GM19467 (cell line): ENCODE measurements around the gene PM20D2.

Experiments
- ATAC-seq: cut with Tn5 transposase; IDR thresholded peaks from one replicate; pipeline ENCODE4 v1.9.1; 2021; ENCODE audit warnings: mild to moderate bottlenecking, moderate library complexity; ENCODE audit not compliant: unreplicated experiment

PM20D2 gene

GRCh38 chr6:89145091-89145955 is 532 bp upstream of the PM20D2 start:
- ATAC-seq: peak; percentile 51

GRCh38 chr6:89146718-89147700 is 1.2 kb downstream of the PM20D2 start:
- peak; percentile 13 for ATAC-seq

GRCh38 chr6:89148016-89148750 is 2.3 kb downstream of the PM20D2 start:
- no peak for ATAC-seq

DNA sequence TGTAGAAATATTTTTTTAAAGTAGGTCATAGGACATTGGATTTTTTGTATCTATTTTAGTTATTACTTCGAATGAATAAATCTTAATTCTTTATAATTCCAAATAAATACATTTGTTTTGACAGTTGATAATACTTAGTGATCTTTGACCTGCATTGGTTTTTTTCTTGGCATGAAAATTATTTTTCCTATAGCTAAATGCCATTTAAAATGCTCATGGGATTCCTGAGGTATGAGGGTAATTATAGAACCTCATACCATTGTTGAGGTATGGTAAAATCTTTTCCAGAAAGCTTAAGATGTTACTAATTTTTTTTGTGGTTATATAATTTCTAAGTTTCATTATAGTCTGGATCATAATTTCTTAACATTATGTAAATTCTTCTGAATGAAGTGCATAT is 8.3 kb downstream of the PM20D2 start:
- no peak for ATAC-seq

GRCh38 chr6:89160331-89161092 is 14.7 kb downstream of the PM20D2 start:
- ATAC-seq: no peak

GRCh38 chr6:89161326-89162046 is 15.6 kb downstream of the PM20D2 start:
- ATAC-seq: no peak

DNA sequence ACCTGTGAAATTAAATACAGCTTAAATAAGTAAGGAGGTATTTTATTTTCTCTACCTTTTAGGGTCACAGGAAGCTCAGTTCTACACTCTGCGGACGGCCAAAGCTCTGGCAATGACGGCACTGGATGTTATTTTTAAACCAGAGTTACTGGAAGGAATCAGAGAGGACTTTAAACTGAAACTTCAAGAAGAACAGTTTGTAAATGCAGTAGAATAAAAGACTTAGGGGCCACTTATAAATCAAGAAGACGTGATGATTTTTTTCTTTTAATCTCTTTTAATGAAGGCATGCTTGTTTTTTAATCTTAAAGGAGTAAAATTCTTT is 16.2 kb downstream of the PM20D2 start:
- ATAC-seq: no peak

GRCh38 chr6:89172131-89172530 is 26.3 kb downstream of the PM20D2 start:
- ATAC-seq: no peak

DNA sequence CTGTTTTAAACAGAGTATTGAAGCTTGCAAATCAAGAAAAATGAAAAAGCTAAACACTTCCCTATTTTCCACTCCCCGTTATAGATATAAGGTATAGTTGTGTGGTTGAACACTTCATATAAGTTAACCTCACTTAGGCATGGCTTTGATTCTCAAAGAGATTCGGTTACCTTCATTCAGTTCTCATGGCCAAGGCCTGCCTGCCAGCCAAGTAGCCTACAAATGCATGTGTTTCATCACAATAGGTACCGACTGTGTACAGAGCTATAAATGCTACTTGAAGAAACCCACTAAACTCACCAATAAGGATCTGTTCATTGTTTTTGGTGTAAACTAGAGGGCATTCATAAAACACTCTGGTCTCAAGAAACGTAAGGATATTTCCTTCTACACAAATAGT is 27.8 kb downstream of the PM20D2 start:
- no peak for ATAC-seq

DNA sequence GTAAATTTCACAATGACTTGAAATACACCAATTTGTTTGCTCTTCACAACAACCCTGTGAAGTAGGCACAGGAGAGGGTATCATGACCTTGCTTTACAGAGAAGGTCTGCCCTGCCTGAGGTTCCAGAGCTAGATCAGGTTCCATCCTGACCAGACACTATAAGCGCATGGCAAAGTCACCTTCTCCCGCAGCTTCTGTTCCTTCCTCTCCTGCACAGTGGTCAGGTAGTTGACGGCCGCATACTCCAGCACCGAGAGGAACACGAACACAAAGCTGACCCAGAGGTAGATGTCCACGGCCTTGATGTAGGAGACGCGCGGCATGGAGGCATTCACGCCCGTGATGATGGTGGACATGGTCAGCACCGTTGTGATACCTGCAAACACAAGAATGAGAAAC is 34.3 kb downstream of the PM20D2 start:
- no peak for ATAC-seq

DNA sequence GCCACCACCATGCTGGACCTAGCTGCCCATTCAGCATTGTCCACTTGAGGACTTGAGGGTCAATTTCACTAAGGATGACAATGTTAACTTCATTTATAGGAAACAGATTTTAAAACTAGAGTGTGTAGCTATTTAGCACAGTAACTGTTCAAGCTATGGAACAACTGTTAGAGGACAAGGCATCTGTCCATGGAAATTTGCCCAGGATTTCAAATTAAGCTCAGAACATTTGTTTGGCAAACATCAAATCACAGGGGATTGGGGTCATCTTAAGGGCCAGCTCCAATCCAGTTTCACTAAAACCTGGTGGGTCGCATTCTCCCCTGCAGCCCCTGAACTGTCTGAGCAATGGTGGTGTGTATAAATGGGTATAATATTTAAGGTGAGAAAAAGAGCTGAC is 35.1 kb downstream of the PM20D2 start:
- no peak for ATAC-seq

GRCh38 chr6:89183294-89183693 is 37.4 kb downstream of the PM20D2 start:
- ATAC-seq: no peak

GRCh38 chr6:89184344-89184743 is 38.5 kb downstream of the PM20D2 start:
- ATAC-seq: no peak

DNA sequence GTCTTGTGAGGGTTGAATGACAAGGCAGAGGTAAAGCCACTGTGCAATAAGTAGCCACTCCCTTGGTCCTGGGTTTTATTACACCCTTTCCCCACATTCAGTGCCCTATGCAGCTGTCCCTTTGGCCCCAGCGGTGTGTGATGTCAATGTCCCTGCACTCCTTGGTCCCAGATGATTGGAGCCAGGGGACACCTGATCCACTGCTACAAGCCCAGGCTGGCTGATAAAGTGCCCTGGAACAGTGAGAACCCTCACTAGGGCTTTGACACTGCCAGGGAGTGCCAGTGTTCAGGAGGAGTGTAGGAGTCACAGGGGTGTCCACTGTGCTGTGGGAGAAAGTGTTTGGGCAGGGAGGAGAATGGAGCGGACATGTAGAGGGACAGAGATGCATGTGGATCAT is 40.9 kb downstream of the PM20D2 start:
- ATAC-seq: no peak

GRCh38 chr6:89187504-89187903 is 41.6 kb downstream of the PM20D2 start:
- no peak for ATAC-seq

- no peak for ATAC-seq
These were observed 44.9 kb downstream of the PM20D2 start for GRCh38 chr6:89190741-89191140.

DNA sequence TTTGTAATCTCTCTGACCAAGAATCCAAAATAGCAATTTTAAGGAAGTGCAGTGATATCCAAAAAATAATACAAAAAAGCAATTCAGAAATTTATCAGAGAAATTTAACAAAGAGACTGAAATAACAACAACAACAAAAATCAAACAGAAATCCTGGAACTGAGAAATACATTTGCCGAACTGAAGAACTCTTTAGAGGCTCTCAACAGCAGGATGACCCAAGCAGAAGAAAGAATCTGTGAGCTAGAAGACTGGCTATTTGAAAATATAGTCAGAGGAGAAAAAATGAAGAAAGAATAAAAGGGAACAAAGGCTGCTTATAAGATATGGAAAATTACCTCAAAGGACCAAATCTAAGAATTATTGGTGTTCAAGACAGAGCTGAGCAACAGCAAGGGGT is 48.7 kb downstream of the PM20D2 start:
- no peak for ATAC-seq

DNA sequence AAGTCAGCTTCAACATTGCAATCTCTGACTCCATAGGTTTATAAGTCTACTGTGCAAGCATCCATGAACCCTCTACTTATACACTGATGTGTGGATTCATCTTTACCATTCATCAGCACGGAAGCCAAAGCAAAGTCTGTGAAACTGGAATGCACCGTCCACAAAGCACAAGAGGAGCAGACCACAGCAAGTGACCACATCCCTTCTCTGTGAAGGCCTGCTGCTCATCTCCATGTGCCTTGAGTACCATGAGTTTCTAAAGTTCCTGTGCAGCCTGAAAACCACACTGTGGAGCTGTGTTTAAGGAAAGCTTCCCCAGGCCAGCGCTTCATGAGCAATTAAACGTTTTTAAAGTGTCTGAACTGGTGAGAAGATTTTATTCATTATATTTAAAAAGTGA is 51.3 kb downstream of the PM20D2 start:
- no peak for ATAC-seq

GRCh38 chr6:89198235-89198634 is 52.4 kb downstream of the PM20D2 start:
- ATAC-seq: no peak

GRCh38 chr6:89199579-89199978 is 53.7 kb downstream of the PM20D2 start:
- no peak for ATAC-seq
